Measurements from ENCODE around the gene UBA52.

- TF ChIP-seq CTCF (IDR thresholded peaks at IDR 0.05), result no peak
- no peak for TF ChIP-seq POLR2AphosphoS5 (IDR thresholded peaks at IDR 0.05; ENCODE audit: low read depth, low read length)
- TF ChIP-seq REST (IDR thresholded peaks at IDR 0.05; ENCODE audit: low read depth, low read length), result no peak
- TF ChIP-seq IRF3 (IDR thresholded peaks at IDR 0.05; ENCODE audit: low read depth, low read length), result no peak
- TF ChIP-seq SMC3 (IDR thresholded peaks at IDR 0.05; ENCODE audit: low read depth, low read length), result no peak
- no peak for TF ChIP-seq YY1 (IDR thresholded peaks at IDR 0.05; ENCODE audit: low read depth)
- TF ChIP-seq RFX5 (IDR thresholded peaks at IDR 0.05; ENCODE audit: low read length), result no peak
- no peak for TF ChIP-seq GABPA (IDR thresholded peaks at IDR 0.05; ENCODE audit: low read depth)
- no peak for TF ChIP-seq FOSL2 (IDR thresholded peaks at IDR 0.05; ENCODE audit: borderline replicate concordance, low read depth)
- TF ChIP-seq CHD2 (IDR thresholded peaks at IDR 0.05; ENCODE audit: low read length, partially characterized antibody), result no peak
- TF ChIP-seq MEF2A (IDR thresholded peaks at IDR 0.05; ENCODE audit: borderline replicate concordance, low read depth), result no peak
These were observed 41.9 kb upstream of the UBA52 start for GRCh38 chr19:18529782-18530181.
